OCI-LY7 (cell line): ENCODE data around the gene DOCK3. TPM values are rescaled to one million over a fixed set of nuclear protein-coding genes. Genes with fewer than 3 reads are reported as not detected.
"Not testable (repeated sequence)": the region's sequence is repeated elsewhere in the genome, so short reads cannot be mapped to it uniquely, and the experiment has no call there.

Source experiments
- BruUV-seq: library from RNA; stranded (reverse); fragments of 400-500 nt; replicated peaks from 2 replicates; lab custom pipeline; 2021; lab: Mats Ljungman, UMichigan
- CTCF ChIA-PET: fragments of 300-600 bp; sonication (Branson Sonifier 250); formaldehyde crosslinking; loops from one replicate; lab custom pipeline; 2022; ENCODE audit warnings: antibody characterized with exemption; ENCODE audit not compliant: unreplicated experiment; lab: Charles Lee
- POLR2A ChIA-PET: fragments of 300-600 bp; sonication (Branson Sonifier 250); formaldehyde crosslinking; loops from one replicate; lab custom pipeline; 2022; ENCODE audit warnings: antibody characterized with exemption; lab: Charles Lee
- DNase-seq: peaks from one replicate; pipeline ENCODE4 v3.0.0-alpha.2; 2015; ENCODE audit warnings: low spot score
- H2AFZ ChIP-seq: fragments of 200-600 bp; sonication (generic), shearing (Covaris generic); 2 replicates; pipeline ENCODE4 v1.6.1; 2014; ENCODE audit warnings: mild to moderate bottlenecking, antibody characterized with exemption, low read length, moderate library complexity
- H3K27ac ChIP-seq: fragments of 200-600 bp; sonication (generic); 2 replicates; pipeline ENCODE4 v1.5.1; 2014; ENCODE audit warnings: mixed run types, low read depth, mild to moderate bottlenecking, moderate library complexity, low read length, inconsistent platforms; ENCODE audit not compliant: poor library complexity, severe bottlenecking
- H3K36me3 ChIP-seq: fragments of 200-600 bp; sonication (generic); 2 replicates; pipeline ENCODE4 v1.6.1; 2014; ENCODE audit warnings: mild to moderate bottlenecking, antibody characterized with exemption, low read length, moderate library complexity, mixed read lengths; ENCODE audit not compliant: insufficient read depth
- H3K4me1 ChIP-seq: fragments of 200-600 bp; sonication (generic); 2 replicates; pipeline ENCODE4 v1.5.1; 2014; ENCODE audit warnings: mild to moderate bottlenecking, low read length; ENCODE audit not compliant: insufficient read depth, poor library complexity, severe bottlenecking
- H3K4me2 ChIP-seq: fragments of 200-600 bp; sonication (generic); 2 replicates; pipeline ENCODE4 v1.6.1; 2014; ENCODE audit warnings: mild to moderate bottlenecking, low read length
- H3K4me3 ChIP-seq: fragments of 200-600 bp; sonication (generic); 2 replicates; pipeline ENCODE4 v1.5.1; 2014; ENCODE audit warnings: mild to moderate bottlenecking, low read depth, low read length; ENCODE audit not compliant: poor library complexity, severe bottlenecking
- H3K79me2 ChIP-seq: fragments of 200-600 bp; sonication (generic); 2 replicates; pipeline ENCODE4 v1.6.1; 2016; ENCODE audit warnings: low read depth, mild to moderate bottlenecking, low read length, moderate library complexity, mixed read lengths; ENCODE audit not compliant: insufficient read depth
- H3K9me2 ChIP-seq: fragments of 200-600 bp; sonication (generic); 2 replicates; pipeline ENCODE4 v1.6.1; 2016; ENCODE audit warnings: mild to moderate bottlenecking, low read length, mixed read lengths; ENCODE audit not compliant: insufficient read depth
- H3K9me3 ChIP-seq: fragments of 200-600 bp; sonication (generic); 2 replicates; pipeline ENCODE4 v1.6.1; 2014; ENCODE audit warnings: mild to moderate bottlenecking, mixed run types, low read length, mixed read lengths
- H4K20me1 ChIP-seq: fragments of 200-600 bp; sonication (generic); 2 replicates; pipeline ENCODE4 v1.6.1; 2014; ENCODE audit warnings: mild to moderate bottlenecking, antibody characterized with exemption, low read length, moderate library complexity, mixed read lengths; ENCODE audit not compliant: insufficient read depth
- EZH2phosphoT487 ChIP-seq: fragments of 200-600 bp; sonication (generic); IDR thresholded peaks from 2 replicates; pipeline ENCODE4 v1.6.1; 2018; ENCODE audit warnings: low read depth, borderline replicate concordance, mild to moderate bottlenecking, mixed run types, antibody characterized with exemption, low read length, moderate library complexity, mixed read lengths
- intact Hi-C: fragments of 100-400 bp; cut with micrococcal nuclease; formaldehyde crosslinking; loops from one replicate; pipeline ENCODE4 v1.10.0; 2022; ENCODE audit not compliant: unreplicated experiment
- total RNA-seq, 2 experiments: library from RNA; depleted of rRNA in 1 of 2; stranded (reverse); fragments of >200 nt in 1 of 2; shearing (Covaris generic) in 1 of 2; gene quantifications; 2 replicates each; pipeline ENCODE4 v1.2.3, GENCODE V29; 2014 to 2022
- TF ChIP-seq, protein P1 (sequence below): fragments of 200-600 bp; sonication (generic); conservative IDR thresholded peaks from 2 replicates; pipeline ENCODE4 v1.5.1; 2014; ENCODE audit warnings: mild to moderate bottlenecking, antibody characterized with exemption, low read length, moderate library complexity, mixed read lengths

DOCK3 gene
- total RNA-seq, 2 experiments from 2014 or later: not detected

DNA sequence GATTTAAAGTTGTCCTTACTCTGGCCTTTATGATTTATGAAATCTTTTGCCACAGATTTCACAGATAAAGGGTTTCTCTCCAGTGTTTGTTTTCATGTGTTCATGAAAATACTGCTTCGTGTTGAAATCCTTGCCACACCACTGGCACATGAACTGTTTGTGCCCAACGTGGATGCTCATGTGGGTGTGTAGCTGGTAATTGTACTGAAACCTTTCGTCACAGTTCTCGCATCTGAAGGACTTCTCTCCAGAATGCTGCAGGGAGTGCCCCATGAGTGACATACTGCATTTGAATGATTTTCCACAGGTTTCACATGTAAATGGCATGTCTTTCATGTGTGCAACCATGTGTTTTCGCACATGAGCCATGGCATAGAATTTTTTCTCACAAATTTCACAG, 111.9 kb downstream of the DOCK3 start:
- ChIA-PET POLR2A (interaction anchor here (0.6 kb wide), 1 partner anchor 384 kb away, joined by 6 read pairs; no protein-coding TSS in a partner anchor), CTCF (no interaction called here)
- Histone ChIP-seq H3K9me2 (no peaks in the 10 kb centered on the region), H3K4me1 (no peaks in the 10 kb centered on the region), H3K27ac (no peak overlapping the region), H3K9me3 (no peaks in the 10 kb centered on the region), H3K79me2 (no peaks in the 10 kb centered on the region), H4K20me1 (no peaks in the 10 kb centered on the region), H2AFZ (no peak overlapping the region), H3K4me3 (no peak overlapping the region), H3K36me3 (no peaks in the 10 kb centered on the region), H3K4me2 (no peak overlapping the region)
- no TSS peak for BruUV-seq
- intact Hi-C loops: no loop called here
- no peak for DNase-seq
- TF ChIP-seq, protein P1, sequence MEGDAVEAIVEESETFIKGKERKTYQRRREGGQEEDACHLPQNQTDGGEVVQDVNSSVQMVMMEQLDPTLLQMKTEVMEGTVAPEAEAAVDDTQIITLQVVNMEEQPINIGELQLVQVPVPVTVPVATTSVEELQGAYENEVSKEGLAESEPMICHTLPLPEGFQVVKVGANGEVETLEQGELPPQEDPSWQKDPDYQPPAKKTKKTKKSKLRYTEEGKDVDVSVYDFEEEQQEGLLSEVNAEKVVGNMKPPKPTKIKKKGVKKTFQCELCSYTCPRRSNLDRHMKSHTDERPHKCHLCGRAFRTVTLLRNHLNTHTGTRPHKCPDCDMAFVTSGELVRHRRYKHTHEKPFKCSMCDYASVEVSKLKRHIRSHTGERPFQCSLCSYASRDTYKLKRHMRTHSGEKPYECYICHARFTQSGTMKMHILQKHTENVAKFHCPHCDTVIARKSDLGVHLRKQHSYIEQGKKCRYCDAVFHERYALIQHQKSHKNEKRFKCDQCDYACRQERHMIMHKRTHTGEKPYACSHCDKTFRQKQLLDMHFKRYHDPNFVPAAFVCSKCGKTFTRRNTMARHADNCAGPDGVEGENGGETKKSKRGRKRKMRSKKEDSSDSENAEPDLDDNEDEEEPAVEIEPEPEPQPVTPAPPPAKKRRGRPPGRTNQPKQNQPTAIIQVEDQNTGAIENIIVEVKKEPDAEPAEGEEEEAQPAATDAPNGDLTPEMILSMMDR: no peak
- TF ChIP-seq EZH2phosphoT487: no peak

DNA sequence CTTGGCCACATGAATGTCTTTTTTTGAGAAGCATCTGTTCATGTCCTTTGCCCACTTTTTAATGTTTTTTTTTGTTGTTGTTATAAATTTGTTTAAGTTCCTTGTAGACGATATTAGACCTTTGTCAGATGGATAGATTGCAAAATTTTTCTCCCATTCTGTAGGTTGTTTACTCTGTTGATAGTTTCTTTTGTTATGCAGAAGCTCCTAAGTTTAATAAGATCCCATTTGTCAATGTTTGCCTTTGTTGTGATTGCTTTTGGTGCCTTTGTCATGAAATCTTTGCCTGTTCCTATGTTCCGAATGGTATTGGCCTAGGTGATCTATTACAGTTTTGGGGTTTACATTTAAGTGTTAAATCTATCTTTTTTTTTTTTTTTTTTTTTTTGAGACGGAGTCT, 116.2 kb downstream of the DOCK3 start:
- H3K4me2 ChIP-seq, H3K9me3 ChIP-seq, H2AFZ ChIP-seq, H4K20me1 ChIP-seq, H3K9me2 ChIP-seq, H3K27ac ChIP-seq, POLR2A ChIA-PET, BruUV-seq, H3K36me3 ChIP-seq, H3K79me2 ChIP-seq, intact Hi-C loops, H3K4me3 ChIP-seq, DNase-seq, H3K4me1 ChIP-seq, CTCF ChIA-PET: not testable (repeated sequence)

DNA sequence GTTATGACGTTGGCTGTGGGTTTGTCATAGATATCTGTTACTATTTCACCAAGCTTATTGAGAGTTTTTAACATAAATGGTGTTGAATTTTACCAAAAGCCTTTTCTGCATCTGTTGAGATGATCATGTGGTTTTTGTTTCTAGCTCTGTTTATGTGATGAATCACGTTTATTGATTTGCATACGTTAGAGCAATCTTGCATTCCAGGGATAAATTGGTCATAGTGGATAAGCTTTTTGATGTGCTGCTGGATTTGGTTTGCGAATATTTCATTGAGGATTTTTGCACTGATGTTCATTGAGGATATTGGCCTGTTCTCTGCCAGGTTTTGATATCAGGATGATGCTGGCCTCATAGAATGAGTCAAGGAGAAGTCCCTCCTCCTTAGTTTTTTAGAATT, 117.8 kb downstream of the DOCK3 start:
- Histone ChIP-seq H3K36me3 (no peaks in the 10 kb centered on the region), H2AFZ (no peak overlapping the region), H3K27ac (no peak overlapping the region), H3K4me3 (no peak overlapping the region), H3K4me1 (no peaks in the 10 kb centered on the region), H3K79me2 (no peaks in the 10 kb centered on the region), H3K9me3 (no peaks in the 10 kb centered on the region), H3K9me2 (no peaks in the 10 kb centered on the region), H4K20me1 (no peaks in the 10 kb centered on the region), H3K4me2 (no peak overlapping the region)
- BruUV-seq: no TSS peak
- intact Hi-C loops: no loop called here
- DNase-seq: no peak
- POLR2A ChIA-PET: interaction anchor here (0.6 kb wide), 1 partner anchor 93 kb away, joined by 3 read pairs; no protein-coding TSS in a partner anchor
- CTCF ChIA-PET: no interaction called here
- TF ChIP-seq EZH2phosphoT487: no peak
- TF ChIP-seq, protein P1: no peak

DNA sequence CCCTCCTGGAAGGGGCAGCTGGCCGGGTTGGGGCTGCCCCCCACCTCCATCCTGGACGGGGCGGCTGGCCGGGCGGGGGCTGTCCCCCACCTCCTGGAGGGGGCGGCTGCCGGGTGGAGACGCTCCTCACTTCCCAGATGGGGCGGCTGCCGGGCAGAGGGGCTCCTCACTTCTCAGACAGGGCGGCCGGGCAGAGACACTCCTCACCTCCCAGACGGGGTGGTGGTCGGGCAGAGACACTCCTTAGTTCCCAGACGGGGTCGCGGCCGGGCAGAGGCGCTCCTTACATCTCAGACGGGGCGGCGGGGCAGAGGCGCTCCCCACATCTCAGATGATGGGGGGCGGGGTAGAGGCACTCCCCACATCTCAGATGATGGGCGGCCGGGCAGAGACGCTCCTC, 129.1 kb downstream of the DOCK3 start:
- intact Hi-C loops, H3K9me3 ChIP-seq, H3K4me1 ChIP-seq, H2AFZ ChIP-seq, H3K36me3 ChIP-seq, DNase-seq, H3K79me2 ChIP-seq, H4K20me1 ChIP-seq, H3K4me2 ChIP-seq, H3K9me2 ChIP-seq, BruUV-seq, H3K27ac ChIP-seq, CTCF ChIA-PET, POLR2A ChIA-PET, H3K4me3 ChIP-seq: not testable (repeated sequence)

DNA sequence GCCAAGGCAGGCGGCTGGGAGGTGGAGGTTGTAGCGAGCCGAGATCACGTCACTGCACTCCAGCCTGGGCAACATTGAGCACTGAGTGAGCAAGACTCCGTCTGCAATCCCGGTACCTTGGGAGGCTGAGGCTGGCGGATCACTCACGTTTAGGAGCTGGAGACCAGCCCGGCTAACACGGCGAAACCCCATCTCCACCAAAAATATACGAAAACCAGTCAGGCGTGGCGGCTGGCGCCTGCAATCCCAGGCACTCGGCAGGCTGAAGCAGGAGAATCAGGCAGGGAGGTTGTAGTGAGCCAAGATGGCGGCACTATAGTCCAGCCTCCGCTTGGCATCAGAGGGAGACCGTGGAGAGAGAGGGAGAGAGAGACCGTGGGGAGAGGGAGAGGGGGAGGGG, 129.6 kb downstream of the DOCK3 start:
- DNase-seq, H3K9me3 ChIP-seq, BruUV-seq, H3K27ac ChIP-seq, H2AFZ ChIP-seq, CTCF ChIA-PET, H3K4me1 ChIP-seq, H3K9me2 ChIP-seq, H3K4me2 ChIP-seq, intact Hi-C loops, POLR2A ChIA-PET, H3K36me3 ChIP-seq, H3K79me2 ChIP-seq, H4K20me1 ChIP-seq, H3K4me3 ChIP-seq: not testable (repeated sequence)
